Kidney (tissue), 14 donors: ENCODE results near the gene PPP1R8. TPM values are rescaled to one million over a fixed set of nuclear protein-coding genes. Genes with fewer than 3 reads are reported as not detected.

Source experiments
- DNase-seq, 5 donors: peaks; one replicate each; pipeline ENCODE4 v3.0.0-alpha.2; 2013 to 2020
- FAIRE-seq: peaks from 2 replicates; lab custom pipeline; 2012; peaks lifted over from hg19 to GRCh38; lab: Jason Lieb, UNC
- H3K27ac ChIP-seq, 2 donors: one replicate each; pipeline ENCODE4 v1.7.0; 2013; ENCODE audit warnings: low read depth in 2 of 2, low read length in 2 of 2, inconsistent platforms in 1 of 2
- H3K27me3 ChIP-seq: one replicate; pipeline ENCODE4 v1.7.1; 2013; ENCODE audit warnings: low read length, inconsistent platforms; ENCODE audit not compliant: control insufficient read depth, insufficient read depth
- H3K36me3 ChIP-seq, 3 donors: one replicate each; pipeline versions ENCODE4 v1.7.0 to v1.7.1; 2013; ENCODE audit warnings: low read length in 3 of 3, control low read depth in 1 of 3, inconsistent platforms in 1 of 3; ENCODE audit not compliant: insufficient read depth in 3 of 3, control insufficient read depth in 2 of 3
- H3K4me1 ChIP-seq, 3 donors: one replicate each; pipeline versions ENCODE4 v1.7.0 to v1.7.1; 2013; ENCODE audit warnings: low read length in 3 of 3, inconsistent platforms in 1 of 3, low read depth in 1 of 3; ENCODE audit not compliant: control insufficient read depth in 2 of 3, insufficient read depth in 2 of 3
- H3K4me3 ChIP-seq, 3 donors: one replicate each; pipeline versions ENCODE4 v1.7.0 to v1.8.1; 2013; ENCODE audit warnings: low read length in 3 of 3, control low read depth in 1 of 3, inconsistent platforms in 1 of 3
- H3K9ac ChIP-seq, 3 donors: one replicate each; pipeline versions ENCODE4 v1.7.0 to v1.7.1; 2013; ENCODE audit warnings: low read length in 3 of 3, control low read depth in 1 of 3, inconsistent platforms in 1 of 3
- H3K9me3 ChIP-seq, 3 donors: one replicate each; pipeline versions ENCODE4 v1.7.0 to v1.7.1; 2013; ENCODE audit warnings: low read length in 3 of 3, control low read depth in 1 of 3, inconsistent platforms in 1 of 3; ENCODE audit not compliant: control insufficient read depth in 2 of 3, insufficient read depth in 1 of 3
- CTCF ChIP-seq: IDR thresholded peaks from 3 replicates; pipeline ENCODE4 v1.5.1; 2012; ENCODE audit warnings: mild to moderate bottlenecking, moderate library complexity, borderline replicate concordance; ENCODE audit not compliant: insufficient read depth; ENCODE audit errors: extremely low read depth
- intact Hi-C: fragments of 100-400 bp; cut with DNase I; formaldehyde crosslinking; loops from one replicate; pipeline ENCODE4 v1.11.1; 2022
- polyA plus RNA-seq: library from polyadenylated mRNA; stranded (reverse); fragments of 350-450 nt; fragmentation: Illumina TruSeq; extraction: RNeasy Lipid Tissue Mini Kit (QIAGEN cat#74804); gene quantifications from one replicate; pipeline ENCODE4 v1.2.3, GENCODE V29; 2014; ENCODE audit warnings: low read depth, low replicate concordance; ENCODE audit not compliant: insufficient read depth
- total RNA-seq: library from RNA; stranded (reverse); fragmentation: NEBNext Ultra II Directional; extraction: Animal tissue kit (Norgen Biotek cat#: 25700); gene quantifications from one replicate; pipeline ENCODE4 v1.2.1, GENCODE V29; 2021
- donor health status: control.
- donor health status: control.
- donor health status: control.
- donor health status: control.
- donor health status: control.
- donor health status: DM: yes; HTN: yes; CAD: no.
- donor health status: Normal renal cell carcinoma (clear cell type).

PPP1R8 gene
- total and polyA plus RNA-seq, 2 donors from 2014 or later, result 21.8 to 38.6 TPM

- H3K9me3 ChIP-seq, result no peaks in the 10 kb centered on the region
- no peaks in the 10 kb centered on the region for H3K36me3 ChIP-seq
- no peak for FAIRE-seq
- H3K9ac ChIP-seq, result no peak overlapping the region
- H3K4me1 ChIP-seq, result peaks cover 0 to 8% (median 0%) of the 10 kb centered on the region in 3 donors
- no peak overlapping the region for H3K4me3 ChIP-seq
- no peaks in the 10 kb centered on the region for H3K27me3 ChIP-seq
- H3K27ac ChIP-seq, result no peak overlapping the region
- no peak for TF ChIP-seq CTCF
- intact Hi-C loops, result no loop called here
- DNase-seq, result peak in 1 of 5 donors; percentile 10
These were observed 35.2 kb downstream of the PPP1R8 start for GRCh38 chr1:27865821-27866220.

- no peaks in the 10 kb centered on the region for H3K9me3 ChIP-seq
- H3K27me3 ChIP-seq, result no peaks in the 10 kb centered on the region
- H3K9ac ChIP-seq, result no peak overlapping the region
- peak in 1 of 5 donors; percentile 54 for DNase-seq
- intact Hi-C loops, result no loop called here
- H3K4me3 ChIP-seq, result no peak overlapping the region
- no peak for TF ChIP-seq CTCF
- FAIRE-seq, result no peak
- peaks cover 0 to 10% (median 0%) of the 10 kb centered on the region in 3 donors for H3K4me1 ChIP-seq
- H3K36me3 ChIP-seq, result no peaks in the 10 kb centered on the region
- H3K27ac ChIP-seq, result no peak overlapping the region
These were observed 38.0 kb downstream of the PPP1R8 start for GRCh38 chr1:27868556-27868931.

GRCh38 chr1:27868932-27869718 lies 38.5 kb downstream of the PPP1R8 start:
- intact Hi-C loops, result no loop called here
- H3K27ac ChIP-seq, result no peak overlapping the region
- H3K4me3 ChIP-seq, result no peak overlapping the region
- DNase-seq (peak in 2 of 5 donors; percentile 22 to 78), FAIRE-seq (no peak)
- TF ChIP-seq CTCF, result no peak
- no peak overlapping the region for H3K9ac ChIP-seq
- no peaks in the 10 kb centered on the region for H3K36me3 ChIP-seq
- H3K9me3 ChIP-seq, result no peaks in the 10 kb centered on the region
- peaks cover 0 to 10% (median 0%) of the 10 kb centered on the region in 3 donors for H3K4me1 ChIP-seq
- H3K27me3 ChIP-seq, result no peaks in the 10 kb centered on the region
